H9 (cell line): Measurements from ENCODE around the gene TMEM132D. TPM values are rescaled to one million over a fixed set of nuclear protein-coding genes. Genes with fewer than 3 reads are reported as not detected.

Source experiments
- DNase-seq: peaks from one replicate; pipeline ENCODE4 v3.0.0-alpha.2; 2017
- H2AFZ ChIP-seq: one replicate; pipeline ENCODE4 v1.6.1; 2013; ENCODE audit warnings: mild to moderate bottlenecking, low read length, control low read depth, moderate library complexity
- H2AK5ac ChIP-seq: 2 replicates; pipeline ENCODE4 v1.6.1; 2013; ENCODE audit warnings: low read length, control low read depth, mixed read lengths; ENCODE audit not compliant: insufficient read length
- H2BK120ac ChIP-seq: one replicate; pipeline ENCODE4 v1.6.1; 2013; ENCODE audit warnings: low read depth, mild to moderate bottlenecking, low read length, control low read depth, inconsistent platforms; ENCODE audit not compliant: poor library complexity, severe bottlenecking
- H2BK12ac ChIP-seq: 2 replicates; pipeline ENCODE4 v1.6.1; 2013; ENCODE audit warnings: low read length, control low read depth, mixed read lengths, low read depth; ENCODE audit not compliant: insufficient read length
- H2BK15ac ChIP-seq: 2 replicates; pipeline ENCODE4 v1.6.1; 2013; ENCODE audit warnings: low read depth, low read length, control low read depth
- H2BK20ac ChIP-seq: one replicate; pipeline ENCODE4 v1.6.1; 2013; ENCODE audit warnings: low read depth, mild to moderate bottlenecking, low read length, control low read depth, inconsistent platforms; ENCODE audit not compliant: poor library complexity, severe bottlenecking
- H2BK5ac ChIP-seq: 2 replicates; pipeline ENCODE4 v1.6.1; 2013; ENCODE audit warnings: low read length, control low read depth, mixed read lengths; ENCODE audit not compliant: insufficient read length
- H3K14ac ChIP-seq: 2 replicates; pipeline ENCODE4 v1.6.1; 2013; ENCODE audit warnings: low read length, control low read depth; ENCODE audit not compliant: insufficient read depth
- H3K18ac ChIP-seq: 2 replicates; pipeline ENCODE4 v1.6.1; 2013; ENCODE audit warnings: low read depth, mild to moderate bottlenecking, mixed read lengths, low read length, control low read depth; ENCODE audit not compliant: insufficient read length
- H3K23ac ChIP-seq: 2 replicates; pipeline ENCODE4 v1.6.1; 2013; ENCODE audit warnings: low read length, control low read depth, mixed read lengths, low read depth; ENCODE audit not compliant: insufficient read length
- H3K23me2 ChIP-seq: 2 replicates; pipeline ENCODE4 v1.6.1; 2013; ENCODE audit warnings: low read depth, mild to moderate bottlenecking, mixed read lengths, low read length, control low read depth; ENCODE audit not compliant: insufficient read length, poor library complexity, severe bottlenecking
- H3K27ac ChIP-seq: 2 replicates; pipeline ENCODE4 v1.5.1; 2013; ENCODE audit warnings: low read length, control low read depth, mixed read lengths, low read depth; ENCODE audit not compliant: insufficient read length
- H3K27me3 ChIP-seq: 2 replicates; pipeline ENCODE4 v1.6.1; 2013; ENCODE audit warnings: low read length, control low read depth, inconsistent platforms; ENCODE audit not compliant: insufficient read depth
- H3K4ac ChIP-seq: 2 replicates; pipeline ENCODE4 v1.6.1; 2013; ENCODE audit warnings: low read depth, mild to moderate bottlenecking, control low read depth, inconsistent platforms, low read length, moderate library complexity
- H3K4me1 ChIP-seq: 2 replicates; pipeline ENCODE4 v1.6.1; 2013; ENCODE audit warnings: low read length, control low read depth, inconsistent platforms; ENCODE audit not compliant: insufficient read depth
- H3K4me2 ChIP-seq: 2 replicates; pipeline ENCODE4 v1.6.1; 2013; ENCODE audit warnings: low read length, control low read depth, mixed read lengths; ENCODE audit not compliant: insufficient read length, insufficient read depth
- H3K56ac ChIP-seq: 2 replicates; pipeline ENCODE4 v1.6.1; 2013; ENCODE audit warnings: low read depth, mild to moderate bottlenecking, mixed read lengths, low read length, control low read depth; ENCODE audit not compliant: insufficient read length
- H3K79me1 ChIP-seq: 2 replicates; pipeline ENCODE4 v1.6.1; 2013; ENCODE audit warnings: low read depth, mild to moderate bottlenecking, moderate library complexity, low read length, control low read depth, inconsistent platforms; ENCODE audit not compliant: insufficient read depth, poor library complexity, severe bottlenecking
- H3K79me2 ChIP-seq: 2 replicates; pipeline ENCODE4 v1.6.1; 2013; ENCODE audit warnings: low read length, control low read depth, inconsistent platforms; ENCODE audit not compliant: insufficient read depth
- H3K9ac ChIP-seq: 2 replicates; pipeline ENCODE4 v1.6.1; 2013; ENCODE audit warnings: low read length, control low read depth, mixed read lengths; ENCODE audit not compliant: insufficient read length; ENCODE audit errors: extremely low read depth
- H3K9me3 ChIP-seq: one replicate; pipeline ENCODE4 v1.6.1; 2013; ENCODE audit warnings: low read depth, low read length, inconsistent platforms; ENCODE audit not compliant: control insufficient read depth
- H3T11ph ChIP-seq: one replicate; pipeline ENCODE4 v1.6.1; 2013; ENCODE audit warnings: mild to moderate bottlenecking, low read length, control low read depth, inconsistent platforms
- H4K20me1 ChIP-seq: one replicate; pipeline ENCODE4 v1.6.1; 2013; ENCODE audit not compliant: control insufficient read depth, insufficient read length, insufficient read depth
- H4K5ac ChIP-seq: 2 replicates; pipeline ENCODE4 v1.6.1; 2013; ENCODE audit warnings: low read depth, mild to moderate bottlenecking, mixed read lengths, low read length, control low read depth; ENCODE audit not compliant: insufficient read length
- H4K8ac ChIP-seq: replicated peaks from 2 replicates; pipeline ENCODE4 v1.6.1; 2013; ENCODE audit warnings: low read length, control low read depth, mixed read lengths, low read depth; ENCODE audit not compliant: insufficient read length
- H4K91ac ChIP-seq: 2 replicates; pipeline ENCODE4 v1.6.1; 2013; ENCODE audit warnings: low read depth, mild to moderate bottlenecking, moderate library complexity, mixed read lengths, low read length, control low read depth; ENCODE audit not compliant: insufficient read length
- H3K27ac Mint-ChIP-seq, 3 experiments: 2 replicates in 2 of 3; 3 replicates in 1 of 3; pipeline ENCODE4 v1.8.0; 2020 to 2021; ENCODE audit warnings: mixed read lengths in 3 of 3, mild to moderate bottlenecking in 1 of 3, moderate library complexity in 1 of 3
- H3K27me3 Mint-ChIP-seq: 2 replicates; pipeline ENCODE4 v1.8.0; 2021; ENCODE audit warnings: low read depth, mild to moderate bottlenecking, moderate library complexity, mixed read lengths
- H3K36me3 Mint-ChIP-seq, 3 experiments: 2 replicates in 2 of 3; 3 replicates in 1 of 3; pipeline ENCODE4 v1.8.0; 2020 to 2021; ENCODE audit warnings: low read depth in 3 of 3, mixed read lengths in 3 of 3; ENCODE audit not compliant: insufficient read depth in 1 of 3
- H3K4me1 Mint-ChIP-seq, 2 experiments: 2 replicates each; pipeline ENCODE4 v1.8.0; 2020; ENCODE audit warnings: mixed read lengths in 2 of 2
- H3K4me3 Mint-ChIP-seq, 2 experiments: 2 replicates in 1 of 2; 3 replicates in 1 of 2; pipeline ENCODE4 v1.8.0; 2020 to 2021; ENCODE audit warnings: mild to moderate bottlenecking in 2 of 2, mixed read lengths in 2 of 2, moderate library complexity in 1 of 2
- H3K9me3 Mint-ChIP-seq, 2 experiments: 2 replicates in 1 of 2; 3 replicates in 1 of 2; pipeline ENCODE4 v1.8.0; 2020; ENCODE audit warnings: mild to moderate bottlenecking in 2 of 2, mixed read lengths in 2 of 2, moderate library complexity in 1 of 2
- CTCF ChIP-seq: fragments of 200-600 bp; sonication (generic); conservative IDR thresholded peaks from 3 replicates; pipeline ENCODE4 v1.8.0; 2021; ENCODE audit warnings: antibody characterized with exemption, mild to moderate bottlenecking
- WGBS: extraction: QIAGEN DNeasy Blood & Tissue Kit; methylation state at CpG from one replicate; pipeline ENCODE4 v1.1.7; 2013; ENCODE audit warnings: missing lambda C conversion rate, low lambda C conversion rate, mixed read lengths; ENCODE audit not compliant: insufficient read length; ENCODE audit errors: extremely low coverage; 5-methylcytosine and 5-hydroxymethylcytosine counted together
- total RNA-seq: library from RNA; stranded (reverse); gene quantifications from 2 replicates; pipeline ENCODE4 v1.2.1, GENCODE V29; 2021

TMEM132D gene
- total RNA-seq, 1 experiment from 2014 or later, result 6.1 TPM

GRCh38 chr12:129675496-129675895, 228.3 kb downstream of the TMEM132D start:
- H2AK5ac ChIP-seq, result no peak overlapping the region
- no peaks in the 10 kb centered on the region for H3K79me1 ChIP-seq
- no peaks in the 10 kb centered on the region for H3K79me2 ChIP-seq
- H3K4me2 ChIP-seq, result no peak overlapping the region
- no peak overlapping the region for H4K8ac ChIP-seq
- H4K91ac ChIP-seq, result no peak overlapping the region
- Mint-ChIP-seq H3K27me3 (no peaks in the 10 kb centered on the region), H3K27ac (no peak overlapping the region), H3K4me1 (peaks cover 9 to 14% of the 10 kb centered on the region in 2 experiments; a peak in 3 of 4 replicates), H3K9me3 (peaks cover 0 to 10% of the 10 kb centered on the region in 2 experiments; a peak in 3 of 5 replicates), H3K4me3 (no peak overlapping the region), H3K36me3 (peaks cover 3 to 10% (median 6%) of the 10 kb centered on the region in 3 experiments)
- H2BK120ac ChIP-seq, result no peak overlapping the region
- no peak overlapping the region for H3K27ac ChIP-seq
- no peak overlapping the region for H3T11ph ChIP-seq
- no peak overlapping the region for H3K9ac ChIP-seq
- no peak overlapping the region for H4K5ac ChIP-seq
- H2BK15ac ChIP-seq, result no peak overlapping the region
- no peaks in the 10 kb centered on the region for H4K20me1 ChIP-seq
- no peak overlapping the region for H3K4ac ChIP-seq
- H3K9me3 ChIP-seq, result no peaks in the 10 kb centered on the region
- H3K56ac ChIP-seq, result no peak overlapping the region
- no peak overlapping the region for H2BK12ac ChIP-seq
- no peak overlapping the region for H3K18ac ChIP-seq
- no peaks in the 10 kb centered on the region for H3K23me2 ChIP-seq
- no peak for TF ChIP-seq CTCF
- no peak overlapping the region for H2BK5ac ChIP-seq
- no peaks in the 10 kb centered on the region for H3K4me1 ChIP-seq
- H3K23ac ChIP-seq, result no peak overlapping the region
- no peak overlapping the region for H2BK20ac ChIP-seq
- no peak for DNase-seq
- no CpG with 5 or more reads among the region's 4 CpGs for WGBS
- no peak overlapping the region for H2AFZ ChIP-seq
- H3K14ac ChIP-seq, result no peak overlapping the region
- H3K27me3 ChIP-seq, result no peaks in the 10 kb centered on the region
